Measurements from ENCODE around the gene CTNNA2.

CTNNA2 gene

DNA sequence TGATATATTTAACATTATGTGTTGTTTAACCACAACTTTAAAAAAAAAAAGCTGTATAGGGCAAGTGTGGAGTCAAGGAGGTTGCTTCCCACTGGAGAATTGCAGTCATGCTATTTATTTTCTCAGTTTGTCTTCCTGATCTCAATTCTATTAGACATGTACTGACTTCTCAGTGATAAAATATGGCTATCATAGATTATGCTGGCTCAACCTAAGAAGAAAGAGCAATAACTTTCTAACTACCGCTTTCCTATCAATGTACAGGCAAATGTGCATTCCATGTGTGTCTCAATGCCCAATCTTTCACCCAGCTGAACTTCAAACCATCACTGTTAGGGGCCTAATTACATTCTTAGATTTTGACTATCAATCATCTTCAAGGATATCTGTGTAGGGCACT is 201.4 kb downstream of the CTNNA2 start:
- DNase-seq, result no peak

DNA sequence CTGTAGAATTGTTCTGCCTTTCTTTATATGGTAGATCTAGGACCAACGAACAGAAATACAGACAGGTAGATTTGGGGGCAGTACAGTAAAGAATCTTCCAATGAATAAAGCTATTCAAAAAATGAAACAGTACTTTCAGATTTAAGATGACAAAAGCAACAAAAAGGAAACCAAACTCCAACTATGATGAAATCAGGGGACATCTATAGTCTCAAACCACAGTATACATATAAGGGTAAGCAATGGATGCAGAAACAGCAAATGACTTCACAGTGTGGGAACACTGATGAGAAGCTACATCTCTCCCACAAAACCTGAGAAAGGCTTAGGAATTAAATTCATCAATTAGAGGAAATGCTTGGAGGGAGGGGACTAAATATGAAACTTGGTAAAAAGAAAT is 202.5 kb downstream of the CTNNA2 start:
- DNase-seq, result no peak

DNA sequence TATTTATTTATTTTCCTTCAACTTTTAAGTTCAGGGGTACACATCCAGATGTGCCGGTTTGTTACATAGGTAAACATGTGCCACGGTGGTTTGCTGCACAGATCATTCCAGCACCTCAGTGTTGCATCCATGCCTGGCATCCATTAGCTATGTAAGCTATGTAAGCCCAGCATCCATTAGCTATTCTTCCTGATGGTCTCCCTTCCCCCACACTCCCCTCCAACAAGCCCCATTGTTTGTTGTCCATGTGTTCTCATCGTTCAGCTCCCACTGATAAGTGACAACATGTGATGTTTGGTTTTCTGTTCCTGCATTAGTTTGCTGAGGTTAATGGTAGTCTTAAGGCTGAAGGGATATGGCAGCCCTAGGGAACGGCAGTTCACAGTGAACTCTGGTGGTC is 203.4 kb downstream of the CTNNA2 start:
- no peak for DNase-seq

DNA sequence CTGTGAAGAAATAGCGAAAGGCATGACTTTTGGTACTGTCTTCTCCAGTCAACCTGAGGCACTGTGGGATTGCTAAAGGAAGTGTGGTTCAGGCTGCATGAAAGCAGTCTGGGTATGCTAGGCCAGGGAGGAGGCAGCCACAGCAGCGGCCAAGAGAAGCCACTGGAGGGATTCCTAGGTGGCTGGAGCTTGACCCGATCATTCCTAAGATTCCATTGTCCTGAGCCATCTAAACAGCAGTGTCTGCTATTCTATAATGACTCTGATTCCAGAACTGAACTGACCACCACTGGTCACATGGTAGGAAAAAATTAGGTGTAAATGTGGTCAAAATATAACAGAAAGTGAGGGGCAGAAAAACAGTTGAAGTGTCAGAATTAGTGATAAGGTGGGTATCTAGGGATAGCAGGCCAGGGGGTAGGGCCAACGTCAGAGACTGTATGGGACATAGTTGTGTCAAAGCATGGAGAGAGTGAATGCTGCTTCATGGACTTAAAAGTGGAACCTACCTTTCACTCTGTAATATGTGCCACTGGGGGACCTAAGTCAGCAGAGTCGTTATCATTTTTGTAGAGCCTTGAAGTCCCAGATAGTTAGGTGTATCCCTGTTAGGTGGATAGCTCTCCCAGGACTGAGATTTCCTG is 204.6 kb downstream of the CTNNA2 start:
- DNase-seq, result no peak

DNA sequence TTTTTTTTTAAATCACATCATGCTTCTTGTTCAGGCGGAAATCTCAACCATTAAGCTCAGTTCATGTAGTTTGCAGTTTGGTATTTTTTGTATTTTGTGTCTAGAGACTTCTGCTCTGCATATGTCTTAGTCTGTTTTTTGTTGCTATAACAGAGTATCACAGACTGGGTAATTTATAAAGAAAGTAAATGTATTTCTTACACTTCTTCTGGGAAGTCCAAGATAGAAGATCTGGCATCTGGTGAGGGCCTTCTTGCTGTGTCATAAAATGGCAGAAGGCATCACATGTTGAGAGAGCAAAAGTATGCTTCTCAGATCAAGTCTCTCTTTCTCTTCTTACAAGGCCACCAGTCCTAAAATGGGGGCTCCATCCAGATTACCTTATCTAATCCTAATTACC is 208.2 kb downstream of the CTNNA2 start:
- no peak for DNase-seq

DNA sequence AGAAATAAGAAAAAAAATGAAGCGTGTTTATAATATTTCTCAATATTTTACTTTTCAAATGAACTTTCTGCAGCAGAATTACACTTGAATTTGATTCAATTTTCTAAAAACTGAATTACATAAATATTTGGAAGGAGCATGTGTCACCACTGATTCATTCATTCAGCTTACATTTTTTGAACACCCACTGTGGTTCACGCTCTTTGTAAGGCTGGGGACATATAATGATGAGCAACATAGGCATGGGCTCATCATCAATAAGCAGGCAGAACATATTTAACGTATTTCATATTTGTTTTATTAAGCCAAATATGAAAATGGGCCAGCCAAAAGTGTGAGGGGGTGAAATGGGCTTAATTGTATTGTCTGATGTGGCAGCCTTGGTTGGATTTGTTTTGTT is 209.1 kb downstream of the CTNNA2 start:
- DNase-seq, result no peak

DNA sequence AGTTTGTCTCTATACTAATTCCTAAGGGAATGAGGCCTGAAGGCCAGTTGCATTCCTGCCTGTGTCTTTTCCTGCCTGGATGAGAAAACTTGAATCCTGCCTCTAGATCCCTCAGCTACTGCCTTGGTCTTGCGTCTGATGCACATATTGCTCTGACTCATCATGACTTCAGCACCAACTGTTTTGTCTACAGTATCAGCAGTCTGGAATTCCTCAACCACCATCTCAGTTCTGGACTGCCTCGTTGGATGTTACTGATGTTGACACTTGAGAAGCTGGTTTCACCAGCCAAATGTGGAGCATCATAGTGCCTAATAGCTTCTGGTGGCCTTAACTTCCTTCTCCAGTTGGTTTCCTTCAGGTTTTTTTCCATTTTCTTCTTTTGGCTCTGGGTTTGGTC is 211.0 kb downstream of the CTNNA2 start:
- DNase-seq, result no peak

DNA sequence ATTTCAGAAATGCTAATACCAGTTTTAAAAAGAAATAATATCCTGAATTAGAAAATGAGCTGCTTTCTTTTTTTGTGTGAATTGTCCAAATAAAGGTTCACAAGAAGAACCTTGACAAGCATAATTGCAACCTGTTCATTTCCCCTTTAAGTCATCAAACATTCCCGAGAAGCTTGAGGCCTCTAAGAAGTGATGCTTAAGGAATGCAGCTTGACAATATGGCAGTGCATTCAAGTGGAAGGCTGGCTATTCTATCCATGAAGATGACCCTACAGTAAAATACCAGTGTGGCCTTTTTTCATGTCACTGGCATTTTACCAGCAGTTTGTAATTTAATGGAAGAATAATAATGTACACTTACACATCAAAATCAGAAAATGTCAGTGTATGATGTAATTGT is 216.7 kb downstream of the CTNNA2 start:
- DNase-seq, result no peak

DNA sequence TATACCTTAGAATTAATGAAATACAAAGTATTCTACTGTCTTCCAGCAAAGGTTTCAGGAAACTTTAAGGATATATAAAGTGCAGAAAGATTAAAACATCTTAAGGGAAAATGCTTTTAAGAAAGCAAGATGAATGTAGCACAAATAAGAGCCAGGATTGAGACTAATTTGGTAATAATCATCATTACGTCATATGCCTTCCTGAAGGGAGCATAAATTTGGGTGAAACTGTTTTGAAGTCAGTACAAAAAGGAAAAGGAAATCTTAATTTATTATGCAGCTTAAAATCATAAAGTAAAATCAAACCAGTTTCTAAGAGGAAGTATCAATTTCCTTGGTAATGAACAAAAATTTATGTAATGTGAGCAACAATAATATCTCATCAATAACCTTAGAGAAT is 221.7 kb downstream of the CTNNA2 start:
- no peak for DNase-seq

DNA sequence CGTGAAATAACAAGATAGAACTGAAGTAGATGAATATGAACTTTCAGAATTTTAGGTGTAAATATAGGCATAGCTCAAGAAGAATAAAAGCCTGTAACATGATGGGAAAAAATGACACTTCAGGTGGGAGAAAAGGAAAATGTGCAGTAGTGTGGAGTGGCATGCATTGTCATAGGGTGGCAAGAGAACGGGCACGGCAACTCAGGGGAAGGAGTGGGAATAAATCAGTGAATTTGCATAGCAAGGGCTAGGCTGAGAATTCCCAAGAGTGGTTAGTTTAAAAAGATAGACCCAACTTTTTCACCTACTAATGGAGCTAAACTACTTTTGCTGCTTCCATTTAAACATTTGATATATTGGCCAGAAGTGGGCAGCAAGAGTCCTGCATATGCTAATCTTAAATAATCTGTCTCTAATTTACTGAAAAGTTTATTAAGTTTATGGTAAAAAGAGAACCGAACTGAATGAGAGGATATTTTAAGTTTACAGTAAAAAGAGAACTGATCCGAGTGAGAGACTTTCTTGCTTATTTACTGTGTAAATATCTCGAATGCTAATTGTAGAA is 228.1 kb downstream of the CTNNA2 start:
- DNase-seq, result no peak

DNA sequence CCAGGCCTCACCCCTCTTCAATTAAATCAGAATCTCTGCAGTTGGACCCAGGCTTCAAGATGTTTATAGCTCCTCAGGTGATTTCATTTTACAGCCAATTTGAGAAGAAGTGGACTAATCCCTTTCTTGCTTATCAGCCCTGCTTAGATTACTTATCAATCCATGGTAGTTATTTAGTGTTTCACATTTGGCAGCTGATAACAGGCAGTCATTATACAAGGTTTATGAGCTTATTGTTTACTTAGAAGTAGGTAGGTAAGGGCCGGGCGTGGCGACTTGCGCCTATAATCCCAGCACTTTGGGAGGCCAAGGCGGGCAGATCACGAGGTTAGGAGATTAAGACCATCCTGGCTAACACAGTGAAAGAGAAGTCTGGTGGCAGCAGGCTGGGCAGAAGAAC is 237.5 kb downstream of the CTNNA2 start:
- no peak for DNase-seq

DNA sequence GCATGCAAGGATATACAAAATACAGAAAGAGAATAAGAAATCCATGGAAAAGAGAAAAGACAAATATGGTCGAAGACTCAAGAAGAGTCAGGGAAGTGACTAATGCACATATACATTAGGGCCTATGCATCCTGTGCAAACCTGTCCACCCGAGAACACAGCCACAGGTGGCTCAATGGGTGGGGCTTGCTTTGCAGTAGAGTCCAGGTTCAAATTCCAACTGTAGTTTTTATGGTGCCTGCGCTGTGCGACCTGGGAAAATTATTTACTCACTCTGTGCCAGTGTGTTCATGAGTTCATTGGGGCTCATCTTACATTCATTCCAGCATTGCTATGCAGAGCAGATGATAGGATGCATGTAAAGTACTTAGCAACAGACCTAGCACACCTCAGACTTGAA is 244.7 kb downstream of the CTNNA2 start:
- DNase-seq, result no peak

DNA sequence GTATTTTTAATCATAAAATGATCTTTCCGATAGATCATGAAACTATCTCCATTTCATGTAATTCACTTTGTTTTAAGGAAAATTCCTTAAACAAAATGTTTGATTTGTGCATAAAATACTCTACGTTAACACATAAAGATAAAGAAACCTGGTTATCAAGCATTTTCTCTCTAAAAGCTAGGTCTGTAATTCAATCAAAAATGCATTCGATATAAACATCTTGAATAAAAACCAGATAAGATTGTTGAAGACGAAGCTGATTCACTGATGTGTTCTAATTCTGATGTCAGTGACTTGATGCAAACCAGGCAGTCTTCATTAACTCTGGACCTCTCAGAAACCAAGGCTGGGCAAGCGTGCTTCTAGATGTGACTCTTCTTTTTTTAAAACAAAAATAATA is 245.2 kb downstream of the CTNNA2 start:
- DNase-seq, result no peak

DNA sequence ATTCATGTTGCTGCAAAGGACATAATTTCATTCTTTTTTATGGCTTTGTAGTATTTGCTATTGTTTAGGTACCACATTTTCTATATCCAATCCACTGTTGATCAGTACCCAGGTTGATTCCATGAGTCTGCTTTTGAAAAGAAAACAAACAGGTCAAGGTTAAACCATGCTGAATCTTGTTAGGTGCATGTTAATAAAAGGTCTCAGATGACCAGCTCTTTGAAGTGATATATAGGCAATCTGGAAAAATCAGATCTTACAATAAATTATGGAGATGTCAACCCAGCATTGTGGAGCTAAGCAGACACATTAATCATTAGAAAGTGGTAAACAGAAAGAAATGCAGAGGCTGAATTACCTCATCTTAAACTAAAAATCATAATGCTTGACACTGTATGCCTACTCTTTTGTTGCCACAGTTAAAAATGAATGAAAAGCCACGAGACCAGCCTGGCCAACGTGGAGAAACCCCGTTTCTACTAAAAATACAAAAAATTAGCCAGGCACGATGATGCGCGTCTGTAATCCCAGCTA is 246.0 kb downstream of the CTNNA2 start:
- no peak for DNase-seq

DNA sequence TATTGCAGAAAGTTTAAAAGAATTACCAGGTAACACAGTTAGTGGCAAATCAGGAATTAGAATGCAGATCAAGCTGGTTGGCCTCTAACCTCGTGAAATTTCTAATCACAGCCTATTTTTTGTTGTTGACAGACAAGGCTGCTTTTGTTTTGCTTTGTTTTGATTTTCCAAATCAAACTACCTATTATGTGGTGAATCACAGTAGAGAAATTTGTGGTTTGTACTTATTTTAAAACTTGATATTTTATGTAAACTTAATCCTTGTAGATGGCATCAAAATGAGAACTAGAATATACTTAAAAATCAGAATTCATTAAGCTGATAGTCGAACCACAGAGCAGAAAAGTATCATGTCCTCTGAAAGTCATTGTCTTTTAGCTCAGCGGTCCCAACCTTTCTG is 258.1 kb downstream of the CTNNA2 start:
- no peak for DNase-seq

DNA sequence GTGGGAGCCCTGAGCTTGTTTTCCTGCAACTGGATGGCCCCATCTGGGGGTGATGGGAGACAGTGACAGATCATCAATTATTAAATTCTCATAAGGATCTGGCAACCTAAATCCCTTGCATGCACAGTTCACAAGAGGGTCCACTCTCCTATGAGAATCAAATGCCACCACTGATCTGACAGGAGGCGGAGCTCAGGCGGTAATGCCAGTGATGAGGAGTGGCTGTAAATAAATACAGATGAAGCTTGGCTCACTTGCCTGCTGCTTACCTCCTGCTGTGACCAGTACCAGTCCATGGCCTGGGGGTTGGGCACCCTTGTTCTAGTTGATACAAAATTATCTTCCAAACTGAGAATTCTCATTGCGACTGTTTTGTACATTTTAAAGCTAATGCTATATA is 258.6 kb downstream of the CTNNA2 start:
- no peak for DNase-seq

DNA sequence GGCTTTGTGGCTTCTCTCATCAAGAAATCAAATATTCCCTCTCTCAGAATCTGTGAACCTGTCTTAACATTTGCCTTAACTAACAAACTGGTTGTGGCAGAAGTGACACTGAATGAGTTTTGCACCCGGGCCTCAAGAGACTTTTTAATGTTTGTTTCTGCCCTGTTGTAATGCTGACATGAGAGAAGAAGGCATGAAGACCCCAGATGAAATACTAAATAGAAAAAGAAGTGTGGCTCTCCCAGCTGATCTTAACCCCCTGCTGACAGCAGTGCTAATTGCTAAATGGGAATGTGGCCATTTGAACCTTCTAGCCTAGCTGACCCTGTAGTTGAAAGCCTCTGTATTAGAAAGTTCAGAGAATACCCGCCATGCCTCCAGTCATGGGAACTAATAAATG is 261.2 kb downstream of the CTNNA2 start:
- no peak for DNase-seq

DNA sequence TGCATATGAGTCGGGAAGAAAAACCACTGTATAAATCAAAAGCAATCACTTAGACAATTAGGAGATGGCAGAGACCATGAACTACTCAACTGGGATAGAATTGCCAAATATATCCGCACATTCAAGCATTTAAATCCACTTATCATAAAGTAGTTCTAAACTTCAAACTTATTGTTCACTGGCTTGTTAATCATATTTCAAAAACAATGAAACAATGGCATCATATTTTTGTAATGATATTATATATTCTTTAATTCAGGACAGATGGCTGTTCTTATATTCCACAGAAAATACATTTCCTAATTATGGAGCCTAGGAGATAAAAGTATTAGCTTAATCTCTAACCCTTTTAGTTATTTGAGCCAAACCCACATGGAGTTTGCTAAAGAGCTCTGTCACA is 263.6 kb downstream of the CTNNA2 start:
- DNase-seq, result no peak

DNA sequence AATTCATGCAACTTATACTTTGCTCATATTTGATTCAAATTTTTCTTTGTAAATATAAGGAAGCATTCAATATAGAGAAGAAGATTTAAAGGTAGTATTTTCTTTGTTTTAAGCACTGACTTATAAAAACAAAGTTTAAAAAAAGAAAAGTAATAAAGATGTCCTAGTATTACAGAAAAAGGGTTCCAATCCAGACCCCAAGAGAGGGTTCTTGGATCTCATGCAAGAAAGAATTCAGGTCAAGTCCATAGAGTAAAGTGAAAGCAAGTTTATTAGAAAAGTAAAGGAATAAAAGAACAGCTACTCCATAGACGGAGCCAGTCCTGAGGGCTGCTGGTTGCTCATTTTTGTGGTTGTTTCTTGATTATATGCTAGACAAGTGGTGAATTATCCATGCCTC is 267.9 kb downstream of the CTNNA2 start:
- no peak for DNase-seq

DNA sequence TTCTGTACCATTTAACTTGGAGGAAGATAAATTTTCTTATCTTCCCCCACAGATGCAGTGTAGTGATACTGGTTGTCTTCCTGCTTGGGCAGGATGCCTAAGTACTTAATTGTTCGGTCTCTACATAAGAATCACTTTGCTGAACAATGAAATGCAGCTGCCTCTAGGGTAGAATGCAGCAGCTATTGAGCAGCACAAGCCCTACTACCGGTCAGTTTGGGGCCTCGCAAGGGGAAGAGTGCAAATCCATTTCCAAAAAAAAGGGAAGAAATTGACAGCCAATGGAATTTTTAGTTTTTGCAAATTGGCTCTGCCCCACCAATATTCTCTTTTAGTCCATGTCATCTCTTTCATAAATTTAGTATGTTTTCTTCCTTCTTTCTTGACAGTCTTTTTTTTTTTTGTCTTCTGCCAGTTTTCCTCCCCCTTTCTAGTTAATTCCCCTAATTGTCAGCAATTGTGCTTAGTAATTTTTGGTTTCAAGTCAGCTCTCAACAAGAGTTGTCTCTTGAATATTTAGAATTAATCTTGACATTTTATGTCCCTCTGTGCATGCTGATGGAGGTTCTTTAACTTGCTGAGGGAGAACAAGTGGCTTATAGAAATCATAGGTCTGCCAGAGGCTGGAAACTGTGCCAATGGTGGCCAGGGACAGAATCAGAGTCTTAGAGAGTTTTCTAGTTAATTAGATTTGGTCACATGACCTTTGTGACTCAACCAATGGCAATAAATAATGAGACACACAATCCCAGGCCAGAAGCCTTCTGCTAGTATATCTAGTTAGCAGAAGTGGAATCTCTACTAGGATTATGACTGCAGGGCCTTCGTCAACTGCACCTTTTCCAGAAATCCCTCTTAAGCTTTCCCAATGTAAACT is 270.0 kb downstream of the CTNNA2 start:
- no peak for DNase-seq

DNA sequence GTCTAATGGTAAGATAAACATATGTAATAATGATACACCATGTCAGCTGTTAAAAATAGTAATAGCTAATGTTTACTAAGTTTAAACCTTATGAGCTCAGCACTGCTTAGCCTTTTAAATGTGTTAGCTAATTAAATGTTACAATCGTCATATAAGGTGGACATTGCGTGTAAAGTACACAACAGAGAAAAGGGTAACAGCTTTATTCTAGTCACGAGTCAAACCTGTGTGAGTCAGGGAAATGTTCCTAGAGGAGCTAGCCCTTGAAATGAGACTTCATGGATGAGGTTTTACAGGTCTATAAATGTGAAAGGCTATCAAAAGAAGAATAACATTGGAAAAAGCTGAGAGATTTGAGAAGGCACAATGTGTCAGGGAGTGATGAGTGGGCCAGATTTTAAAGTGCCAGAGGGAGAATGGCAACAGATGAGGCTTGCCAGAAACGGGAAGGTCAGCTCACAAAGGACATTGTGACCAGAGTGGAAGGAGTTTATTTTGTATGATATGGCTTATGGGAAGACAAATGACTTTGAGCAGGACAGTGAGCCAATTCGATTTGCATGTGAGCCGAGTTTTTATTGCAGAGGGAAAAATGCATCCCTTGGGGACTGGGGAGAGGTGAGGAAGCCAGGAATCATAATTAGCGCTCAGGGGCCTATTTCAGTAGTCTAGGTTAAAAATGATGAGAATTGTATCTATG is 276.3 kb downstream of the CTNNA2 start:
- peak in 1 of 2 experiments; percentile 19 for DNase-seq

DNA sequence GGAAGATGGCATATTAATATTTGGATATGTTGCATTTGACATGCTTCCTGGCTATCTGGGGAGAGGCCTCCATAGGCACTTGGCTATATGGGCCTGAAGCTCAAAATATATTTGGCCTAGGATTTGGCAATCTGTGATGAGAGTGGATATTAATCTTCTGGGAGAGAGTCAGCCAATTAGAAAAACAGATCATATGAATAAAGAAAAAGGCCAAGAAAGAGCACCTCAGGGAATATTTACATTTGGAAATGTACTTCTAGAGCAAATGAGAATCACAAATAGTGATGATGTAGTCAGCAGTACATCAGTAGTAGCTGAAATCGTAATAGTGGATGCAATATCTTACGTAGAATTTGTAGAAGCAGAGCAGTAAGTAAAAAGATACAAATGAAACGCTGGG is 277.0 kb downstream of the CTNNA2 start:
- peak in 1 of 2 experiments; percentile 10 for DNase-seq

DNA sequence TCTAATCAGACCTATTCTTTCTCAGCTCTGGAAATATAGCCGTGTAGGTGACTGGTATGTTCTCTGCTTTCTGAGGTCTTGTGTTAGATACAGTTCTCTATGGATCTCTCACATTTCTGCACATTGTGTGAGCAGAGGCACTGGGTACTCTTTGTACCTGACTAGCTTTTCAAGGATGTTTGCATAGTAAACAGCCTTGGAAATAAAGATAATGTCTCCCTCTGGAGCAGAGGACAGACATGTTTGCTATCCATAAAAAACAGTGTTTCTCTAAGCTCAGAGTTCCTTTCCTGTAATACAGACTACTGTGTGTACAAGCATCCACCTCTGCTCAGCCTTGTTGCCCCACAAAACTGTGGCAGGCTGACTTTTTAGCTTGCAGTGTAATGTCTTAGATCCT is 279.2 kb downstream of the CTNNA2 start:
- no peak for DNase-seq

All from NCI-H446 (cell line).